K562 (cell line): ENCODE measurements around the gene HMGA1. TPM values are rescaled to one million over a fixed set of nuclear protein-coding genes. Genes with fewer than 3 reads are reported as not detected.

Experiments used
- ATAC-seq: fragments of 200-7000 bp; cut with Tn5 transposase; 3 replicates; pipeline ENCODE4 v1.9.1; 2020; ENCODE audit warnings: moderate library complexity
- BruUV-seq: library from RNA; stranded (reverse); fragments of 400-500 nt; replicated peaks from 2 replicates; lab custom pipeline; 2021; lab: Mats Ljungman, UMichigan
- CTCF ChIA-PET: fragments of 300-600 bp; formaldehyde crosslinking; extraction: SDS; loops from one replicate; lab custom pipeline; 2021; ENCODE audit warnings: low intra/inter-chr PET ratio; lab: Yijun Ruan, JAX
- POLR2A ChIA-PET: fragments of 300-600, 350-650 bp; sonication (Branson Sonifier 250); formaldehyde crosslinking; extraction: SDS; loops from one replicate; lab custom pipeline; 2021; ENCODE audit warnings: antibody characterized with exemption, inconsistent platforms; lab: Yijun Ruan, JAX
- DNase-seq, 4 experiments: peaks; one replicate each; pipeline versions ENCODE4 v3.0.0 to v3.0.0-alpha.2; 2011 to 2018; ENCODE audit warnings: low spot score in 3 of 4, mixed read lengths in 3 of 4; ENCODE audit errors: extremely low read depth in 1 of 4
- FAIRE-seq: peaks from 2 replicates; lab custom pipeline; 2011; peaks lifted over from hg19 to GRCh38; lab: Jason Lieb, UNC
- H2AFZ ChIP-seq: 2 replicates; pipeline ENCODE4 v1.6.0; 2011; ENCODE audit warnings: low read depth, low read length, control low read depth, inconsistent platforms
- H3K27ac ChIP-seq: fragments of 200-600 bp; 3 replicates; pipeline ENCODE4 v1.8.0; 2011; ENCODE audit warnings: low read depth, mild to moderate bottlenecking, control low read depth, inconsistent platforms, low read length, moderate library complexity, mixed read lengths; ENCODE audit errors: extremely low read depth
- H3K27me3 ChIP-seq, 2 experiments: fragments of 300-600 bp in 1 of 2; 2 replicates in 1 of 2; 3 replicates in 1 of 2; pipeline versions ENCODE4 v1.6.0 to v1.8.0; 2011; ENCODE audit warnings: inconsistent platforms in 2 of 2, low read length in 2 of 2, mild to moderate bottlenecking in 1 of 2, mixed read lengths in 1 of 2, moderate library complexity in 1 of 2; ENCODE audit not compliant: control insufficient read depth in 2 of 2, insufficient read depth in 2 of 2
- H3K36me3 ChIP-seq: fragments of 300-600 bp; 3 replicates; pipeline ENCODE4 v1.8.0; 2011; ENCODE audit warnings: mild to moderate bottlenecking, low read length, inconsistent platforms; ENCODE audit not compliant: control insufficient read depth, insufficient read depth
- H3K4me1 ChIP-seq, 2 experiments: fragments of 200-600 bp in 1 of 2; replicated peaks in 1 of 2; 2 replicates in 1 of 2; 3 replicates in 1 of 2; pipeline versions ENCODE4 v1.5.1 to v1.8.0; 2011; ENCODE audit warnings: inconsistent platforms in 2 of 2, low read length in 2 of 2, mild to moderate bottlenecking in 1 of 2, mixed read lengths in 1 of 2, moderate library complexity in 1 of 2; ENCODE audit not compliant: control insufficient read depth in 2 of 2, insufficient read depth in 2 of 2
- H3K4me2 ChIP-seq: 2 replicates; pipeline ENCODE4 v1.6.1; 2011; ENCODE audit warnings: low read length, control low read depth, inconsistent platforms, mixed read lengths; ENCODE audit not compliant: insufficient read depth
- H3K4me3 ChIP-seq: fragments of 200-600 bp; sonication (generic), shearing (Covaris generic); 2 replicates; pipeline ENCODE4 v1.5.1; 2016; ENCODE audit warnings: control low read depth, inconsistent platforms
- H3K79me2 ChIP-seq: fragments of 200-600 bp; 3 replicates; pipeline ENCODE4 v1.8.0; 2011; ENCODE audit warnings: low read length, inconsistent platforms; ENCODE audit not compliant: control insufficient read depth, insufficient read depth
- H3K9ac ChIP-seq, 2 experiments: 2 replicates each; pipeline versions ENCODE4 v1.6.0 to v1.6.1; 2011; ENCODE audit warnings: low read depth in 2 of 2, low read length in 2 of 2, control low read depth in 1 of 2, inconsistent platforms in 1 of 2, mild to moderate bottlenecking in 1 of 2, mixed read lengths in 1 of 2; ENCODE audit not compliant: insufficient read depth in 1 of 2
- H3K9me1 ChIP-seq: one replicate; pipeline ENCODE4 v1.6.0; 2011; ENCODE audit warnings: inconsistent platforms, mild to moderate bottlenecking, low read length, moderate library complexity; ENCODE audit not compliant: control insufficient read depth, insufficient read depth
- H3K9me3 ChIP-seq: replicated peaks from 2 replicates; pipeline ENCODE4 v1.5.1; 2011; ENCODE audit warnings: low read depth, low read length, inconsistent platforms; ENCODE audit not compliant: control insufficient read depth, insufficient read depth
- H4K20me1 ChIP-seq: replicated peaks from 2 replicates; pipeline ENCODE4 v1.6.1; 2011; ENCODE audit warnings: low read length, inconsistent platforms, mixed read lengths; ENCODE audit not compliant: control insufficient read depth, insufficient read depth
- CGGBP1 ChIP-seq: fragments of 250-450 bp; sonication (Bioruptor Pico); IDR thresholded peaks from 2 replicates; pipeline ENCODE4 v1.9.0; 2021; ENCODE audit warnings: mild to moderate bottlenecking
- ELF4 ChIP-seq: fragments of 450-650 bp; formaldehyde crosslinking; IDR thresholded peaks from 2 replicates; pipeline ENCODE4 v1.4.0; 2022; ENCODE audit warnings: missing genetic modification characterization
- MAFK ChIP-seq: IDR thresholded peaks from 2 replicates; pipeline ENCODE4 v1.6.1; 2011; ENCODE audit warnings: low read length, improper control_type of control experiment
- MIER1 ChIP-seq: fragments of 450-650 bp; IDR thresholded peaks from 2 replicates; pipeline ENCODE4 v1.6.1; 2016; ENCODE audit warnings: antibody characterized with exemption, mild to moderate bottlenecking, low read depth
- PHTF2 ChIP-seq: fragments of 250-450 bp; sonication (Bioruptor Pico); IDR thresholded peaks from 2 replicates; pipeline ENCODE4 v1.5.0; 2021; ENCODE audit warnings: mild to moderate bottlenecking
- SP1 ChIP-seq: sonication (generic); formaldehyde crosslinking; IDR thresholded peaks from 2 replicates; pipeline ENCODE4 v1.8.1; 2022; ENCODE audit warnings: mild to moderate bottlenecking, missing genetic modification reagents
- SREBF2 ChIP-seq: sonication (generic); formaldehyde crosslinking; IDR thresholded peaks from 2 replicates; pipeline ENCODE4 v1.4.0; 2020; ENCODE audit warnings: mild to moderate bottlenecking, missing genetic modification reagents
- TCF7L2 ChIP-seq: fragments of 150-350 bp; IDR thresholded peaks from 2 replicates; pipeline ENCODE4 v1.6.1; 2016; ENCODE audit warnings: low read depth, mild to moderate bottlenecking, low read length, moderate library complexity
- ZNF140 ChIP-seq: fragments of 250-450 bp; sonication (Bioruptor Pico); IDR thresholded peaks from 2 replicates; pipeline ENCODE4 v1.8.0; 2021; ENCODE audit warnings: moderate library complexity, mild to moderate bottlenecking, inconsistent platforms
- ZNF184 ChIP-seq: sonication (generic); formaldehyde crosslinking; IDR thresholded peaks from 2 replicates; pipeline ENCODE4 v1.5.0; 2020; ENCODE audit warnings: missing genetic modification reagents
- ZNF589 ChIP-seq: fragments of 200-800 bp; sonication (Bioruptor generic); IDR thresholded peaks from 2 replicates; pipeline ENCODE4 v1.6.1; 2016; ENCODE audit warnings: low read depth, missing genetic modification characterization, missing compliant biosample characterization
- ZNF707 ChIP-seq: fragments of 250-450 bp; sonication (Bioruptor Pico); conservative IDR thresholded peaks from 2 replicates; pipeline ENCODE4 v1.8.0; 2022; ENCODE audit warnings: inconsistent platforms, mild to moderate bottlenecking, moderate library complexity
- ZNF75A ChIP-seq: fragments of 450-650 bp; formaldehyde crosslinking; IDR thresholded peaks from 2 replicates; pipeline ENCODE4 v1.4.0; 2020; ENCODE audit warnings: mild to moderate bottlenecking
- WGBS: fragments of 100-300 bp; shearing (Covaris generic); methylation state at CpG from one replicate; pipeline ENCODE4 v1.1.6; 2016; ENCODE audit warnings: low coverage, mixed read lengths; ENCODE audit not compliant: insufficient coverage; ENCODE audit errors: missing lambda C conversion rate; 5-methylcytosine and 5-hydroxymethylcytosine counted together
- in situ Hi-C: fragments of 300-500 bp; cut with MboI; formaldehyde crosslinking; loops from 4 replicates; pipeline ENCODE4 v1.15.0; 2018; ENCODE audit warnings: inconsistent platforms, mixed read lengths
- intact Hi-C: fragments of 100-400 bp; cut with micrococcal nuclease; formaldehyde crosslinking; loops from 2 replicates; pipeline ENCODE4 v1.14.2; 2022
- polyA plus RNA-seq, 8 experiments: library from polyadenylated mRNA; depleted of rRNA in 4 of 8; stranded (reverse) in 5 of 8; unstranded in 3 of 8; fragments of >200 nt; fragmentation: Nextera tagmentation in 2 of 8; fragmentation: Illumina TruSeq in 1 of 8; extraction: Ambion mirVana in 2 of 8; extraction: Trizol in 1 of 8; gene quantifications; 2 replicates each; pipeline versions ENCODE4 v1.2.1 to v1.2.3, GENCODE V29; 2011 to 2014; ENCODE audit warnings: inconsistent platforms in 1 of 8, missing spikeins in 1 of 8
- total RNA-seq, 7 experiments: library from RNA; depleted of rRNA in 6 of 7; stranded (reverse); fragments of >200 nt in 6 of 7; fragmentation: Illumina TruSeq in 2 of 7; extraction: Trizol in 2 of 7; gene quantifications; 2 replicates each; pipeline versions ENCODE4 v1.2.1 to v1.2.3, GENCODE V29; 2011 to 2021; ENCODE audit warnings: low replicate concordance in 1 of 7
- TF ChIP-seq, protein P1 (sequence below), 2 experiments: fragments of 200-800 bp in 1 of 2; sonication (Bioruptor generic) in 1 of 2; sonication (generic) in 1 of 2; formaldehyde crosslinking in 1 of 2; IDR thresholded peaks in 1 of 2; conservative IDR thresholded peaks in 1 of 2; 2 replicates each; pipeline versions ENCODE4 v1.5.0 to v1.6.1; 2016 to 2020; ENCODE audit warnings: missing compliant biosample characterization in 1 of 2, missing genetic modification characterization in 1 of 2, missing genetic modification reagents in 1 of 2
- TF ChIP-seq, protein P2 (sequence below): fragments of 450-650 bp; formaldehyde crosslinking; IDR thresholded peaks from 2 replicates; pipeline ENCODE4 v1.4.0; 2020; ENCODE audit warnings: mild to moderate bottlenecking, moderate library complexity

HMGA1 gene
- total and polyA plus RNA-seq, 9 of the 15 experiments (the other 6 are each of a cell fraction or from before 2014, with no cell fraction given): 27.8 to 1,947 (median 594) TPM

DNA sequence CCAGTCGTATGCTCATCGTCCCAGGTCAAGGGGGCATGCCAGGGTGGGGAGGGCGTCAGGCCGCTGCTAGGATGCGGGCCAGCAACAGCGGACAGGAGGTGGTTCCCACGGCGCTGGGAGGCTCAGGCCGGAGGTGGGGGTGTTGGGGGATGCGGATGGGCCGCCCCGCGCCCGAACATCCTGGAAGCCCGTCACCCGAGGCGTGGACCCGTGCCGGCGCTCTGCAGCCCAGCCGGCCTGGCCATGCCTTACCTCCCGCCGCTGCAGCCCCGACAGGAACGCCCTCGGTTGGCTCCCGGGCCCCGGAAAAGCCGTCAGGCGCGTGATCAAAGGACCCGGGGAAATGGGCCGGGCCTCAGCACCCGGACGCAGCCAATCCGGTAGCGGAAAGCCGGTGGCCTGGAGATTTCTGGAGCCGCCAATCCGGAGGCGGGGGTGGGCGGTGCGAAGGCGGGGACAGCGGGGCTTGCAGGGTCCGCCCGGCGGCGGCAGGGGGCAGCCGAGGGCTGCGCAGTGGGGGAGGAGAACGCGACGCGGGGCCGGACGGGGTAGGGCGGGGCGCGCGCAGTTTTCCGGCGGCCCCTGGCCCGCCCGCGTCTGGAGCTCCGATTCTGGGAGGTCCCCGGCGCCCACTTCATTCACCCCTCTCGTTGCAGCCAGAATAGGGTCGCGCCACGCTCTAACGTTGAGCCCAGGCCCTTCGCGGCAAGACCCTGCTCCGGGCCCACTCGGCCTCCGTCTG lies 12.2 kb downstream of the HMGA1 start, which contains the start of gene SMIM29 (continued):
- TF ChIP-seq ELF4 (CRISPR knock-in tag) (peak; percentile 49; the same call in 1 of the 2 replicates), MAFK (no peak), SREBF2 (no peak), CGGBP1 (CRISPR knock-in tag) (no peak), ZNF184 (CRISPR knock-in tag) (no peak)
- TF ChIP-seq, all 486 proteins: peak for 155

DNA sequence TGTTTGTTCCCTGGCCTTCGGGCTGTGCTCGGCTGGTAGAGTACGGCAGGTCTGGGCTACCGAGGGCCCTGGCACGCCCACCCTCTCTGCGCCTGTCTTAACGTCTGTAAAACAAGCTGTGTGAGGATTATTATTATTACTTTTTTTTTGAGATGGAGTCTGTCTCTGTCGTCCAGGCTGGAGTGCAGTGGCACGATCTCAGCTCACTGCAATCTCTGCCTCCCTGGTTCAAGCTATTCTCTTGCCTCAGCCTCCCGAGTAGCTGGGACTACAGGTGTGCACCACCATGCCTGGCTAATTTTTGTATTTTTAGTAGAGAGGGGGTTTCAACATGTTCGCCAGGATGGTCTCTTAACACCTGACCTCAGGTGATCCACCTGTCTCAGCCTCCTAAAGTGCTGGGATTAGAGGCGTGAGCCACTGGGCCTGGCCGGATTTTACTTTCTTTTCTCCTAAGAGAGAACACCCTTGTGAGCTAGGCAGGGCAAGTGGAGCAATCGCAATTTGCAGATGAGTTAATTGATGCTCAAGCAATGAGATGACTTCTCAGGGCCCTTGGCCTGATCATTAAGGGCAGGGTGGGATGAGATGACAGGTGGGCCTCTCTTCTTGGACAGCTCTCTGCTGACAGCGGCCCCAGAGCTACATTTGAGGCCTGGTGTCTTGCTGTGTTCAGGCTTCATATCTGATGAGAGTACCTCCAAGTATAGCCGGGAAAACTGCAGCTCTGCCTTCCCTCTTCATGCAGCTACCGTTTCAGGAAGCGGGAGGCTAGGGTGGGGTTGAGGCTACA lies 13.0 kb downstream of the HMGA1 start:
- ChIA-PET POLR2A (interaction anchor here (0.5 to 4.9 kb wide), 16 partner anchors 10 to 313 kb away, joined by 3 to 67 read pairs (median 4); partner anchors contain the start of genes HMGA1 and RPS10), CTCF (interaction anchor here (1.2 to 3.0 kb wide), 4 partner anchors 143 to 360 kb away, joined by 5 to 27 read pairs (median 11); partner anchors contain the start of gene NUDT3)
- peak in 1 of 4 experiments; percentile 3 for DNase-seq
- Histone ChIP-seq H3K36me3 (peaks cover 23% of the 10 kb centered on the region), H3K9me3 (no peaks in the 10 kb centered on the region; the same call in 1 of the 2 replicates), H3K27ac (peak overlapping the region; percentile 88), H3K9ac (peak overlapping the region; percentile 78 to 98), H3K79me2 (peaks cover 28% of the 10 kb centered on the region), H3K4me2 (peak overlapping the region; percentile 100), H3K4me3 (peak overlapping the region; percentile 76), H3K4me1 (peaks cover 28 to 43% of the 10 kb centered on the region in 2 experiments), H3K27me3 (no peaks in the 10 kb centered on the region; a peak in 1 of 5 replicates), H3K9me1 (peaks cover 5% of the 10 kb centered on the region), H4K20me1 (peaks cover 21% of the 10 kb centered on the region; the same call in 1 of the 2 replicates), H2AFZ (peak overlapping the region; percentile 99)
- peak; percentile 14 for ATAC-seq
- 34% methylated on average over 18 of the region's 18 CpGs for WGBS
- in situ Hi-C loops: loop anchor here (5.0 kb wide), 2 partner anchors 163 to 358 kb away; no protein-coding TSS in a partner anchor
- intact Hi-C loops: loop anchor here (1.0 to 2.0 kb wide), 5 partner anchors 69 to 360 kb away; partner anchors contain the start of gene NUDT3
- BruUV-seq: no TSS peak
- FAIRE-seq: no peak
- TF ChIP-seq, protein P1, sequence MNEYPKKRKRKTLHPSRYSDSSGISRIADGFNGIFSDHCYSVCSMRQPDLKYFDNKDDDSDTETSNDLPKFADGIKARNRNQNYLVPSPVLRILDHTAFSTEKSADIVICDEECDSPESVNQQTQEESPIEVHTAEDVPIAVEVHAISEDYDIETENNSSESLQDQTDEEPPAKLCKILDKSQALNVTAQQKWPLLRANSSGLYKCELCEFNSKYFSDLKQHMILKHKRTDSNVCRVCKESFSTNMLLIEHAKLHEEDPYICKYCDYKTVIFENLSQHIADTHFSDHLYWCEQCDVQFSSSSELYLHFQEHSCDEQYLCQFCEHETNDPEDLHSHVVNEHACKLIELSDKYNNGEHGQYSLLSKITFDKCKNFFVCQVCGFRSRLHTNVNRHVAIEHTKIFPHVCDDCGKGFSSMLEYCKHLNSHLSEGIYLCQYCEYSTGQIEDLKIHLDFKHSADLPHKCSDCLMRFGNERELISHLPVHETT (CRISPR knock-in tag; conservative IDR thresholded peaks at IDR 0.05 in 1 of 2, IDR thresholded peaks at IDR 0.05 in 1 of 2): no peak
- TF ChIP-seq MIER1 (peak; percentile 61; the same call in 1 of the 2 replicates), TCF7L2 (no peak), ZNF707 (CRISPR knock-in tag) (no peak), SP1 (no peak), ZNF75A (CRISPR knock-in tag) (no peak), ZNF589 (CRISPR knock-in tag) (peak; percentile 5; the same call in 1 of the 2 replicates), ZNF140 (CRISPR knock-in tag) (no peak), PHTF2 (CRISPR knock-in tag) (no peak)
- TF ChIP-seq, protein P2, sequence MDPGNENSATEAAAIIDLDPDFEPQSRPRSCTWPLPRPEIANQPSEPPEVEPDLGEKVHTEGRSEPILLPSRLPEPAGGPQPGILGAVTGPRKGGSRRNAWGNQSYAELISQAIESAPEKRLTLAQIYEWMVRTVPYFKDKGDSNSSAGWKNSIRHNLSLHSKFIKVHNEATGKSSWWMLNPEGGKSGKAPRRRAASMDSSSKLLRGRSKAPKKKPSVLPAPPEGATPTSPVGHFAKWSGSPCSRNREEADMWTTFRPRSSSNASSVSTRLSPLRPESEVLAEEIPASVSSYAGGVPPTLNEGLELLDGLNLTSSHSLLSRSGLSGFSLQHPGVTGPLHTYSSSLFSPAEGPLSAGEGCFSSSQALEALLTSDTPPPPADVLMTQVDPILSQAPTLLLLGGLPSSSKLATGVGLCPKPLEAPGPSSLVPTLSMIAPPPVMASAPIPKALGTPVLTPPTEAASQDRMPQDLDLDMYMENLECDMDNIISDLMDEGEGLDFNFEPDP (CRISPR knock-in tag): no peak
